NCI-H446 treated with DMSO at 0.1 percent for 48 hours (cell line): ENCODE measurements around the gene GALNTL6.

Source experiments
- DNase-seq: peaks from one replicate; lab custom pipeline; 2025; lab: John Stamatoyannopoulos, UW

GALNTL6 gene

DNA sequence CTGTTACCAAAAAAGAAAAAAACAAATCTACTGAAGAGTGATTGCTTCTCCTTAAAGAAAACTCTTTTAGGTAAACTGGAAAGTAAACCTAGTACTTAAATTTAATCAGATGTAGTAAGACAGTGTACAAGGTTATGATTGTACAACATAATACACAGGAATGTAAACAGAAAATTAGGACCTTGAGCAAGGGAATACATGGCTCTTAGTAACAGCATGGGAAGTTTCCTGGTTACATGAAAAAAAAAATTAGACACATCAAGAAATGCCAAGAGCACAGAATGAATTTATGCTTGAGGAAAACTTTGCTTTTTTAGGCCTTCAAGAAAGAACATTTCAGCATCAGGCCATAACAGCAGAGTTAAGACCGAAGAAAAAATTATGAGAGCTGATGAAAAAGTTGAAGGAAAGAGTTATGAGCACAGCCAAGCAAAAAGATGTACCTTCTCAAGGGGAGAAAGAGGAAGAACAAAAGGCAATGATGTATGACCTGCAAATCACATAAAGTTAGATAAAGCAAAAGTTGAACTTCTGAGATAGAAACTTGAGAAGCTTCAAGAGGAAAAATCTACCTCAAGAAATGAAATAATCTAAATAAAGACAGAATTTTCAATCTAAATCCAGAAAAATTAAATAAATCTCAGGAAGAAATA is 311.6 kb downstream of the GALNTL6 start:
- no peak for DNase-seq

DNA sequence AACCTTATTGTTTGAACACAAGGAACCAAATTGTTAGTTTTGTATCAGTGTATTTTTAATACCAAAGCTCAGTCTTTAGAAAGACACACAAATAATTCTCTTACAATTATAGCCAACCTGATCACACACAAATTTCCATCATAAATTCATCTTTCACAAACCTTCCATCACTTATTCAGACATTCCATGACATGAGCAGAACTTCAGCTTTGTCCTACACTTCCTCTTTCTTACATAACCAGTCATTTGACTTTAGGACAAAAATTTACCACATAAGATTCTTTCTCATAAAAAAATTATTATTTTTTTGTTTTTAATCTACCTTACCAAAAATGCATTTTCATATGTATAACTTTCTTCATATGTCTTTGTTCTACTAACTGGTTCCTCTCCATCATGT is 312.2 kb downstream of the GALNTL6 start:
- no peak for DNase-seq

GRCh38 chr4:172127168-172127567 is 314.0 kb downstream of the GALNTL6 start:
- DNase-seq: no peak

DNA sequence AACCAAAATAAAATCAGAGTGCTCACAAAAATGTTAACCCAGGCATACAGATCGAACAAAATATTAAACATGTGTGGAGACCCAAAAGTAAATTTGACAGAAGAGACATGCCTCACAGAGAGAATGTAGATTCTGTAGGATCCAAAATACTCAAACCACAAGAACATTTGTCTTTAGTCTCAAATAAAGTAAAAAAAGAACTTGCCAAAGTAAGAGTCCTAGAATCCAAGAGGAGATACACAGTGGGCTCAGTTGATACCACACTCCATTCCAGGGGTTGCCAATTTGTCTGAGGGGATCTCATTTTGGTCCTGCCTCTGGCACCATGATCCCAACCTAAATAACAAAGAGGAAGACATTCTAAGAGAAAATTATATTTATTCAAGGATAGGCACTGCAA is 316.4 kb downstream of the GALNTL6 start:
- DNase-seq: no peak

DNA sequence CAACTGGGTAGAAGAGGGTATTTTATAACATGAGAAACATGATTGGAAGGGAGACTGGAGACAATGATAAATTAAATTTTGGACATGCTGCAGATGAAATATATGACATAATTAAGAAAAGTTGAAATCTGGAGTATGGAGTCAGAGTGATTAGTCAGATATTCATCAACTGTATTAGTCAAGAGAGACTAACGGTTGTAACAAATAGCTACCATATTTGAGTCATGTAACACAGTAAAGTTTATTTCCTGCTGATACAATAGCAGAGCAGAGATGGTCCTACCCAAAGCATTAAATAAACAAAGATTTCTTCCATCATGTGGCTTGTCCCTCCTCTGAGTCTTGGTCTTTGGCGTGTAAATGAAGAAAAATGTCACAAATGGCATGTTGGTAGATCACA is 321.3 kb downstream of the GALNTL6 start:
- DNase-seq: no peak

- DNase-seq: no peak
These were observed 327.8 kb downstream of the GALNTL6 start for GRCh38 chr4:172141025-172141424.

- no peak for DNase-seq
These were observed 329.1 kb downstream of the GALNTL6 start for GRCh38 chr4:172142281-172142741.

DNA sequence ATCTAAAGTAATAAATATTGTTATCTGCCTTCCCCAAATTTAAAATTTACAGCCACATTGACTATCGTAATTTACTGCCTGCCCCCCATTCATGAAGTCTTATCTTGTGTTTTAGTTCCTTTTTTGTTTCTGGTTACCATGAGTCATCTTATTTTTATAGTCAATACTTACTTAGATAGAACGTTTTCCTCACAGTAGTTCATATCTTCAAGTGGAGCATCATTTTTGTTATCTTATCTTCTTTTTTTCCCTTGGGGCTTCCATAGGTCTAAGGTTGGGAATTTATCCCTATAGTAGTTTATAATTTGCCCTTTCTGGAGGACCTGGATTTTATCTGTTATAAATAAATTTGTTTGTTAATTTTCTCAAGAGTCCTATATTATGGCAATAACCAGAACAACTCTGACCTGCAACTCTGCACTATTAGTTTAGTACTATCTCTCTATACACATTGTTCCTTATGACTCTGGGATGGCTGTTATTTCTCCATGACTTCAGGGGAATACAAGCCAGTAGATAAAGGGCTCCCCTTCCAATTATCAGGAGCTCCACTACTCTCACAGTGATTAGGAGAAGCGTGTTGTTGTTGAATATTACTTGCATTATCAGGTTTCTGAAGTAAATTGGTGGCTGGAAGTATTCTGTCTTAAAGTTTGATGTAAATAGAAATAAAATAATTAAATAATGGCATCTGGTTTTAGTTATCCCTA is 330.6 kb downstream of the GALNTL6 start:
- no peak for DNase-seq

GRCh38 chr4:172147687-172148086 is 334.5 kb downstream of the GALNTL6 start:
- no peak for DNase-seq

GRCh38 chr4:172149329-172149728 is 336.1 kb downstream of the GALNTL6 start:
- DNase-seq: no peak

DNA sequence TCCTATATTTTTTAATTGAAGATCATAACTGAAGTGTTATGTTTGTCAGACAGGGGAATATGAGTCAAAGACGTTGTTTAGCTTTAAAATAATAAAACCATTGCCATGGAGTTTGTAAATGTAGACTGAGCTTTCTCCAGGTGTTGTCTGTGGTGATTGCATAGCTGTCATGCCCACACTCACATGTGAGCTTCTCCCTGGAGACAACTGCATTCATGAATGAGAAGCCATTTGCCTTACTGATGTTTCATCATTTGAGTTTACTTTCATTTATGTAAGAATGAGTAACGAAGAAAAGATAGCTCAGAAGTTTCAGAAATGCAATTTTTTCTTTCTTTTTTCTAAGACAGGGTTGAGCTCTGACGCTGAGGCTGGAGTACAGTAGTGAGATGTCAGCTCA is 339.1 kb downstream of the GALNTL6 start:
- no peak for DNase-seq

DNA sequence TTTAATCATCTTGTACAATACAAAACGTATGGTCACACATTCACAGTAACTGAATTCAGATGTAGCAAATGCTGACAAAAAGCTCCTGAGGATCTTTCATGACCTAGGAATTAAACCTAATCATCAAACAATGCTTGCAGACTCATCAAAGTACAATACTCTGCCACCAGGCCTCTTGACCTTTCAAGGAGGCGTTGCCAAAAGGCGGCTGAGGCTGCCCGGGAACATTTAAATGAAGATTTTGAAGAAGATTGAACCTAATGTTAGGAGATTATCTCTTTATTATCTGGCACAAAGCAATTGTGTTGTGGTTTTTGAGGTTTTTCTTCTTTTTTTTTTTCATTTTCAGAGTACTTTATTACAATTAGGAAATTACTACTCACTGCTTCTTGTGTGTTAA is 340.5 kb downstream of the GALNTL6 start:
- no peak for DNase-seq

GRCh38 chr4:172155838-172156345 is 342.7 kb downstream of the GALNTL6 start:
- no peak for DNase-seq

GRCh38 chr4:172157946-172158345 is 344.7 kb downstream of the GALNTL6 start:
- no peak for DNase-seq

GRCh38 chr4:172163215-172163614 is 350.0 kb downstream of the GALNTL6 start:
- no peak for DNase-seq

GRCh38 chr4:172168888-172169287 is 355.7 kb downstream of the GALNTL6 start:
- DNase-seq: no peak

GRCh38 chr4:172169871-172170270 is 356.7 kb downstream of the GALNTL6 start:
- DNase-seq: no peak

DNA sequence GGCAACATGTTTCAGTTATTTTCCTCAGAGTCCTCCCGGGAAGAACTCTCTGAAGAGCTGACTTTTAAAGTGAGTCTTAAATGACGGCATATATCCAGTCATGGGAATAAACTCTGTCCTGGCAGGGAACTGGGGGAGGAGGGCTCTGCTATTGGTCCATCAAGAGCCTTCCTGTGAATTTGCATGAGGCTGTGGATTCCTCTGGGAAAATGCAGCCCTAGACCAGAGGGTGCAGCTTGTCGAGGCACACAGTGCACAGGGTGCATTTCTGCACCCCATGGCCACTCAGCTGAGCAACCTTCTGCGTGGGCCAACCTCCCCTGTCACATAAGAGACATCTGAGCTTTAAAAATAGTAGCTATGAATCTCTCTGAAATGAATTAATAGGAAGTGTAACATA is 360.0 kb downstream of the GALNTL6 start:
- DNase-seq: no peak

- no peak for DNase-seq
These were observed 364.2 kb downstream of the GALNTL6 start for GRCh38 chr4:172177382-172177781.

GRCh38 chr4:172188248-172188988 is 375.2 kb downstream of the GALNTL6 start:
- no peak for DNase-seq

DNA sequence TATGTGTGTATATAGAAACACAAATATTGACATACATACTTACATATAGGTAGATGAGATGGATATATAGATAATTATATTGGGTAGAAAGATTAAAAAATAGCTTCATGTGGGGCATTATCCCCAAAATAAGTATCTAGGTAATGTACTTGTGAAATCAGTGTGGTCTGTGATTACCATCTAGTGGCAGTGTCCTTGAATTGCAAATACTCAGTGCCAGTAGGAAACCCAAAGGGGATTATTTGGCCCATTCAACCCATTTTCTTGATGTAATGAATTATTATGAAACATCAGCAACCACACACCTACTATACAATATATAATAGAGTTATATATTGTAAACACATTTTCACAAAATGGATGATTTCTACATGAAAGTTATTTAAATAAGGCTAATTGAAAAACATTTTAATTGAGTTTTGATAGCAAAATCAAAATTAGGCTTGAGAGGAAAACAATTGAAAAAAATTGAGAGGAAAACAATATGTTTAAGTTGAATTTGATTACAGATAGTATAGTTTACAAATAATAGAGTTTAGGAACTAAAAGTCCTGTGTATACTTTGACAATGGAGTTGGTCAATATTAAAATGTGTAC is 389.4 kb downstream of the GALNTL6 start:
- DNase-seq: no peak

- no peak for DNase-seq
These were observed 394.1 kb downstream of the GALNTL6 start for GRCh38 chr4:172207258-172207657.
